Measurements from ENCODE around the gene XRCC4.
"Not testable (repeated sequence)": the region's sequence is repeated elsewhere in the genome, so short reads cannot be mapped to it uniquely, and the experiment has no call there.

Gene XRCC4

DNA sequence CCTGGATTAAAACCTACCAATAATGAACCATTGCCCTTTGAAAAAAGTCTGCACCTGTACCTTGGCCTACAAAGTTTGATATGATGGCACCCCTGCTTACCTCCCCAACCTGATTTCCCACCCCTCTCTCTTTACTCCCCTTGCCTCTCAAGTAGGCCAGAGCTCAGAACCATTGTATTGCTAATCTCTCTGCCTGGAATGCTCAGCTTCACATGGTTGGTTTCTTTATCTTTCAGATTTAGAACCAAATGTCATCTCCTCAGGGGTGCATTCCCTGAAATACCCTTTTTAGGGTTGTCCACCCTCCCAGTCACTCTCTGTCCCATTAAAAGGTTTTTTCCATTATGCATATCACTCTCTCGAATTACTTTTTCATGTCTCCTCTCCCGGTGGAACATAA is 277.6 kb downstream of the XRCC4 start:
- no peak for DNase-seq

DNA sequence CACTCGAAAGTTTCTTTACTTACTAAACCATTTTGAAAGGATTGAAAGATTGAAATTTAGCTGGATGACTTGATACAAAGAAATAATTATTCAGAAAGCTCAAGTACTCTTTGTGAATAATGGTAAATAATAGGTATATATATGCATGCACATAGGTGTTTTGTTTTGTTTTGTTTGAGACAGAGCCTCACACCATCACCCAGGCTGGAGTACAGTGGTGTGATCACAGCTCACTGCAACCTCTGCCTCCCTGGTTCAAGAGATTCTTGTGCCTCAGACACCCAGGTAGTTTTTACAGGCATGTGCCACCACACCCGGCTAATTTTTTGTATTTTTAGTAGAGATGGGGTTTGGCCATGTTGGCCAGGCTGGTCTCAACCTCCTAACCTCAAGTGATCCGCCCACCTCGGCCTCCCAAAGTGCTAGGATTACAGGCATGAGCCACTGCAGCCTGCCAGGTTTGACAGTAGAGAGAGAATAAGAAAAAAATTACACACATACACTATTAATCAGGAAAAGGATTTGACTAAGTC is 278.2 kb downstream of the XRCC4 start:
- not testable (repeated sequence) for DNase-seq

DNA sequence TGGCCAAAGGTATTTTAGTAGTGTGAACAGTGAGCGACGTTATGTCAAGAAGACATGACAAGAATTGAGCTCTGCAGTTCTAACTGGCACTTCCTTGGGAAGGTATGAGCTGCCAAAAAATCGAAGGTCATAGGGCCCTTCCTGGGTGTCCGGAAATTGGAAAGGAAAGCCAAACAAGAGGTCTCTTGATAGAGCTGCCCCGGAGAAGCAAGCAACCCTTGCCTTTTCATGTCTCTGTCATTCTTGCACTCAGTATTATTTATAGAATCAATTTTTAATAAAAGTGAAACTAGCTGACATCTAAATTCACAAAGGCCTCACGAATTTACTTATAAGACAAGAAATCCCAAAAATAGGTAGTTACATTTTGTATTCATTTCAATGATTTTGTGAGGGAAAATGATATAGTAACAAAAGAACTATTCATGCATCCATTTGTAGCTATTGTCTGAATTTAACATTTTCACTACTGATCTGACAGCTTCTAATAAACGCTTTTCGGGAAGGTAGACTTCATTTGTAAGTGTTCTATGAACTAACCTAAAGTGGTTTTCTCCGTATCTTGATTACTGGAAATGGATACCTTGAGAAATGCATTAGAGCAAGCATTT is 280.4 kb downstream of the XRCC4 start:
- no peak for DNase-seq

DNA sequence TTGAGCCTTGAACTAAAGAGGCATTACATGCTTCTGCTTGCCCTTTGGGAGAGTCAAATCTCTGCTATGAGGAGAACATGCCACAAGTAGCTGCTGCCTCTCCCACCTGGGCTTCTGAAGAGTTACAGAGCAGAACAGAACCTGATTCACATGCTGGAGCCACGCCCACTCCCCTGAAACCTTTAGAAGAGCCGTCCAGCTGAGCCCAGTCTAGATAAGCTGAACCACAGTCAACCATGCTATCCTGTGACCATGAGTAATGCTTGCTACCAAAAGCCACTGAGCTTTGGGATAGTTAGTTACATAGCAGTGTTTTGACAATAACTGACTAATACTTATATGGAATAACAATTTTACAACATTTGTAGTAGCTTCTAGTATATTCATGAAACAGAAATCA is 283.2 kb downstream of the XRCC4 start:
- DNase-seq: no peak

DNA sequence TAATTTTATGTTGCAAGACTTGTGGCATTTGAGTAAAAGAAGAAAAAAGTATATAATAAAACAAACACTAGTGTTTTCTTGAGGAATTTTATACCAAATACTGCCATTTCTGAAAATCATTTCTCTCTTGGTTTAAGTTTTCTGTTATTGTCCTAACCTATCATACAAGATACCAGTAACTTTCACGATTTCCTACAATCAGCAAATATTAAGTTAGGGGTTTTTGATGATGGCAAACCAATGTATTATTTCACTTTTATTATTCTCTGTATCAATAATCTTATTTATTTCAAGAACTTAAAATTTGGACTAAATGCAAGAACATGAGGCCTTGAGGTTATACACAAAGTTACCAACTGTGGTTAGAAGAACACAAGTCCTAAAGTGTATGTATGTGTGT is 285.2 kb downstream of the XRCC4 start:
- DNase-seq: no peak

DNA sequence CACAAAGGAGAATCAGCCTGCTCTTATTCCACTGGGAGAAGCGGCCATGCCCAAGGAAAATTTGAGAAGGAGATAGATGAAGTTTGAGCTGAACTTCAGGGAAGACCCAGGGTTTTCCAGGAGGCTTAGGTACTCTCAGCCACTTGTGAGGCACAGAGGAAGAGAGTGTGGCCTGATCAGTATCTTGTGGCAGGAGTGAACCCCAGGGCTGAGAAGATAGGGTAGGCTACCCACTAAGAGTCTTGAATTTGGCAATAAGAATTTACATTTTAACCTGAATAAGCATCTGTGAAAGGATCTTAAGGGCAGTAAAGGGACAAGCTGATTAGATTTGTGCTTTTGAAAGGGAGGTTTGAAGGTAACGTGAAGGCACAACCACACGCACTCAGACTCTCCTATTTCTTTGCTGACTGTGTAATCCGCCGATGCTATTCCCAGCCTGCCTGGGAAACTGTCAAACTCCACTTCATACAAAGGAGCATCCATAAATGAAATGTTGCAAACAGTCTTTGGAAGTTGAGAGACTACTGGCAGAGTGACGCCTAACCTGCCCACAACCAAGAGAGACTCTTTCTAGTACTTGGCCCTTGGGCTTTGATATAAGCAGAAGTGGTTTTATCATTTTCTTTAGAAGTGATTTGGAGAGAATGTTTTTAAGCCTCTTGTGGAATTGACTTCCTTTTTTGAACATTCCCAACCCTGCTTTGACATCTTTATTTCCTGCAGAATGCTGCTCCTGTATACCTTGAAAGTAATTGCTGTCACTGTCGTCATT is 286.0 kb downstream of the XRCC4 start:
- DNase-seq: no peak

DNA sequence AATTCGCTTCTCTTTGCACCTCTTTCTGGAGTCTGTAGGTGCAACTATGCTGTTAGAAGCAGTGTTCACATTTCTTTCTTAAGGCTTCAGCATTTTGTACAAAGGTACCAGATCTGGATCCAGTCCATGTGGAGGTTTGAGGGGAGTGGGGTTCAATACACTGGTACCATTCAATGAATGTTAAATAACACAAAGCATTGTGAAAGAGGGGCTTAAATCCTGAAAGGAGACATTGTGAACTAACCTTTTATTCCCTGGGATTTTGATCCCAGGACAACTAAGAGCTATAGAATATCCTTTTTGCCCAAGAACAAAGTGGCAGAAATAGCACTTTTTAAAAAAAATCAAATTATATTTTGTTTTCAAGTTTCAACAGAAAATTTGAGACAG is 286.5 kb downstream of the XRCC4 start:
- no peak for DNase-seq

DNA sequence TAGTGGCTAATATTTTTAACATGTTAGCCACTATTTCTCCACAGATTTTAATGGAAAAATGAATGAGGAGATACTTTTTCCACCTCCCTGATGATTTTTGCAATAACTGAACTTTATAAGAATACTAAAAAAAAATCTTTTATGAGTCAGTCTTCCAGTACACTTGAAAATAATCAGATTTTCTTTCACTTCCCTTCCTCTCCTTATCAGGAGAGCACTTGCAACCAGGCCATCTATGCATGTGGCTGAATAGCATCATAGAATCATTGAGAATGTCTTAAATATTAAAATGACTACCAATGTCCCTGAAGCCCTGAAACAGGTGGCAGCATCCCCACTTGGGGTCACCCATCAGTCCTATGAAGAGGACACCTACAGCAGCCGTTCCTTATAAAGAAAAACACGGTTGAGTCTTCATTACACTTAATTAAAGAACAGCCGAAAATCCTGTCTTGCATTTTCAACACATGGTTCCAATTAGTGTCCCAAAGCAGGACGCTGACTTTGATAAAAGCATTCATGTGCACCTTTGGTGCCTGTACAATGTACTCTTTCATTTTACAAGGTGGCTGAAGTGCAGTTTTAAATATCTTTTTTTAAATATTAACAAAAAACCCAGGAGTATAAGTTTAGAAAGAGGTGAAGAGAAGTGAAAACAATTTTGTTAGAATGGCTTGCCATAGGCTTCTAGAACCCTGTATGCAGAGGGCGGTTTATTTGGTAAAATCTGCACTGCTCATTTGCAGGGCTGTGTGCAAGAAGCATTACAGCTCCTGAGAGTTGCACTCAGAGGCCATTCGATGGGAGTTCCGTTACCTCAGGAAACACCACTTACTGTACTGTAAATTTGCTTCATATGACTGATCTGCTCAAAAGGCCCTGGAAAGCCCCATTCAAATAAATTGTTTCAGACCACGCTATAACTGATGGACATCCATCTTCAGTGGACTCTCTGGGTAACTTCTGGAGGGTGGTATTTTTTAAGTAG is 287.3 kb downstream of the XRCC4 start:
- no peak for DNase-seq

DNA sequence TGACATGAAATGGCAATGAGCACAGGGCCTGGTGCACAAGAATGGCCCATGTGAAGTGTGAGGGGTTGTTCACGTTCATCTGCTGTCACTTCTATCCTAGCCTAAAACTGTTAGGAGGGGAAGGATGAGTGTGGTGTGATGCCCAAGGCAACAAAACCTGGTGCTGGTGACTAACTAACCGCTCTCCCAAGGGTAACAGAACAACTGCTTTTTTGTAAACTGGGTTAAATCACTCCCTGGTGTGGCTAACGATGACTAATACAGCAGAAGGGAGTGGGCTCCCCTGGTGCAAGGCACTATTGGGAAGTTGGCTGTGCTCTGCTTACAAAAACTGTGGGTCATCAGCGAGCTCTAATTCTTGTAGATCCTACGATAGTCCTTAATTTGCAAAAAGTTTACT is 291.0 kb downstream of the XRCC4 start:
- no peak for DNase-seq

DNA sequence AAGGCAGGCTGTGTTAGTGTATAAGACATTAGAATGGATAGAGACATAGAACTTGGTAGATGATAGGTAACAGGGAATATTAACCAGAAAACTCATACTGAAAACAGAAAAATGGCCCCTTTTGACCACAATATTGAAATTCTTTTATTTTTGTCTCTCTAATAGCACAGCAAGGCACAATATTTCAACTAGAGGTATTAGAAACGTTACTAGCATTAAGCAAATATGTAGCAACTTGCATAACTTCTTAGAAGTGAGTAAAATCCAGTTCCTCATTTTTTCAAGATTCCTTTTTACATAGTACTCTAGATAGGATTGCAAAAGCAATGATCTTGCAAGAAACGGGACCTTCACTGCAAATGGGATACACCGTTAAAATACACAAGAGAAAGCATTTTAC is 291.5 kb downstream of the XRCC4 start:
- DNase-seq: no peak

DNA sequence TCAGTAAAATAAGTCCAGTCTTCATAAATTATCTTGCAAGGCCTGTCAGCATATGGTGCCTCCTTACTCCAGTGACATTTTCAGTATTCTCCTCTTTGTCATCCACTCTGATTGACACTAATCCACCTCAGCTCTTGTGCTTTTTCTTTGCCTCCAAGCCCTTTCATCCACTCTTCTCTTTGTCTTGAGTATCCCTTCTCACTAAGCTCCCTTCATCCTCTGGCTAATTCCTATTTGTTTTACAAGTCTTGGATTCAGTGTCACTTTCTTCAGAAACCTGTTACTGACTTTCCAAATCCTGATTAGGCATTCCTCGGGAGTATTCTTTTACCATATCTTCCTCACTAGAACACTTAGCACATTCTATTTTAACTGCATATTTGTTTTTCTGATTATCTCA is 293.6 kb downstream of the XRCC4 start:
- no peak for DNase-seq

DNA sequence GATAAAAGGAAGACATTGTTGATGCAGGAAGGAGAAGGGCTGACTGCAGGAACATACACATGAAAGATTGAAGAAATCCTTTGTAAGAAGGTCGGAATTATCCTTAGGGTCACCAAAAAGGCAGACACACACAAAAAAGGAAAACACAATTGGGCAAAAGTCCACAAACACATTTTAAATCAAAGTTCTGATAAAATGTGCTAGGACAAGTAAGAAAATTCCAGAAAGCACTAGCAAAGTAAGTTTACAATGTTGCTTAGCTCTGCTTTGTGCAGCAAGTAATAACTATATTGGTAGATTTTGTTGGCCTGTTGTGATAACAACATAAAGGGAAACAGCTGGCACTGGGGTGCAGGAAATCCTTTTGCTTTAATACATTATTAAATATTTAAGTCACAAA is 294.4 kb downstream of the XRCC4 start:
- no peak for DNase-seq

DNA sequence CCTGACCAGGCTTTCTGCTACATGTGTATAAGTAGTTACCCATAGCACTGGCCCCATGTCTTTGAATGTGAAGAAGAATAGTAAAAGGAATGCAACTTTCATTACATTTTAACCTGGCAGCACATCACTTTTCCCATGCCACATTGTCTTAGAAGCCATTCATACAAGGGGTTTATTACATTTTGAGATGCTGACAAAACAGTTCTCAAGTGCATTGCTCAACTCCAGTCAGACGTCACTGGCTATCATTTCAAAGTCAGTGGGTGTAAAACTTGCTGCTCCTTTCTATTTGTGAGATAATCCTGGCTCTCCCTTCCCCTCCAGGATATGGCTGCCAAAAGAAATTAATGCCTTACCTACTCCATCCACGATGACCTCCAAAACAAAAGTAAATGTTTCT is 297.2 kb downstream of the XRCC4 start:
- DNase-seq: no peak

DNA sequence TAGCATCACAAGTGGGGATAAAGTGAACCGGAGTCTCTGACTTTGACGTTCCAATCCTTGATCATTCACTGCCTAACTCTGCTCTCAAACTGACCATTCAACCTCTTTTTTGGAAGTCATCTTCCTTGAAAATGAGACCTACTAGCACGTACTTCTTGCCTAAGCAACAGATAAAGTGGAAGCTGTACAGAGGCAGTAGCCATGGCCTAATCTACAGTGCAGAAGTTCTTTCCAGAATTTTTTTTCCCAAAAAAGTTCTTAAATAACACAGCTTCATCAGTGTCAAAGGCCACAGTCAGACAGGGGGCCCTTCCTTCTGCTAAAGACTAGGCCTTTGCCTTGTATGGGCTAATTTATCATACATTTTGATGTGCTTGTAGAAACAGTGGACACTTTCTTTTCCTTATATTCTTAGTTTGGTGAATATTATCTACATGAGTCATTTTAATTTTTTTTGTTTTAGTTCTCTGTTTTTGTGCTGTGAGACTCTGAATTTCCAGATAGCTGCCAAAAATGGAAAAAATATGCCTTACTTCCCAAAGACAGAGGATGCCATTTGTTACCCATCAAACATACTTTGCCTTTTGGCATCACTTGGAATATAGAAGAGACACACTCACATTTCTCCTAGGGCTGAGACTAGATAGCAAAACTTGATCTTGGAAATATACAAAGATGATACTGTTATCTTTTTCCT is 297.9 kb downstream of the XRCC4 start:
- no peak for DNase-seq

DNA sequence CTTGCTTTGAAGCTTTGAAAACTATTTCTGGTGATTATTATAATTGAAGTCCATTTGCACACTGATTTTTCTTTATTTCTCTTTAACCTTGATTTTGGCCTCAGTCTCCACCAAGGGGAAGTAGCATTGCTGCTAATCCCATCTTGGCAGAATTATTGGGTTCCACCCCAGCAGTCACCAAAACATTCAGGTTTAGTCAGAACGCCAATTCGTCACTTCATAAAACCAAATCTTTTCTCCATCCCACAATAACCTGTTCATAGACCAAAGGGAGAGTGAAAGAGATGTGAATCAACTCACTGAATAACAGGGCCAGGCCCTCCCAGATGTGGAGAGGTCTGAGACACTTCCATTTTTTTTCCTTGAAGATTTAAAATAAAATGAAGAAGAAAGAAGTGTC is 299.1 kb downstream of the XRCC4 start:
- no peak for DNase-seq

DNA sequence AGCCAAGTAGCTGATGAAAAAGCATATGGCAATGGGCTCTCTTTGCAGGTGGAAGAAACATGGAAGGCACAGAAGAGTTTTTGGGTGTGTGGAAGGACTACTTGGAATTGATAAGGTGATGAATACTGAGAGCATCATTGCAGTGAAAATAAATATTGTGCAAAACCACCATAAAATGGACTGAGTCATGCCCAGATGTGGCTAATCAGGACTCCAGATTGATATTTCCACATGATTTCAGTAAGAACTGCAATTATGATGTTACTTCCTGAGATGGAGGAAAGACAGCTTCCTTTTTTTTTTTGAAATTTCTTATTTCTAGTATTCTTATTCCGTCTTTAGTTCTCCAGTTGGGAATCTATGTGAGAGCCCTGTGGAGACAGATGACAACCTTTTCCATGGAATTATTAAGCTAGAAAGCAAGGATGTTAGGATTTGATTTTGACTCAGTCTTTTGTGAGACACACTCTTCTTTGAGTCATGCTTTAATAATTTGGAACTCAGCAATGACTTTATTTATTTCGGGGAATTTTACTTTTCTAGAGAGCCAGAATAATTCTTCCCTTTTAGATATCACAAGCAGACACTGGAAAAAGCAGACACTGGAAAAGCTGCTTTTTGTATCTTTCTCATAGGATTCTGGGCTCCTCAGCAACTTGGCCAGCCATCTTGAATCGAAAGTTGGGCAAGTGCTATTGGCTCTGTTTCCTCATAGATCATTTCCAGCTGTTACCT is 300.0 kb downstream of the XRCC4 start:
- DNase-seq: no peak

DNA sequence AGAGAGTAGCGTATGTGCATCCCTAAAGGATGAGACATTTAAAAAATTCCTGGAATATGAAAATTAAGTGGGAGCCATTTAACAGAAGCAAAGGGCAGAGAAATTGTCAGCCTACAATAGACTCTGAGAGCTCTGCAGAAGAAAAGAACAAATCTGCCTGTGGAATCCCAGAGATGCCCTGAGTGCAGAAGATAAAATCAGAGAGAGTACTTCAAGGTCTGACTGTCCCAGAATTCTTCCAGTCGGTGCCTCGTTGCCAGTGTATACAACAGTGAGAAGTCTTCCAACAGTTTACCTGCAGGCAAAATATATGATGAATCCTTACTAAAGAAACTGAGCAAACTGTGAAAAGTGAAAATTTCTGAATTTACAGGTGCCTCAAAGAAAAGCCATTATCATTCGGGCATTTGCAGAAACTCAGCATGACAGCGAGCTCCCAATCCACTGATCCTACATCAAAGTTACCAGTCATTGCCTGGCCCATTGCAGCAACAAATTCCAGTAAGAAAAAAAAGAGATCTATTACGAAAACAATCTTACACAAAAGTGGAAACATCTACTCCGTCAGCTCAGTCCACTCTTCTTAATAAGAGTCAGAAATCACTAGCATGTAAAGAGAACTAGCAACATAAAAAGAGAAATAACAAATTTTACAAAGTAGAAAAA is 301.4 kb downstream of the XRCC4 start:
- no peak for DNase-seq

DNA sequence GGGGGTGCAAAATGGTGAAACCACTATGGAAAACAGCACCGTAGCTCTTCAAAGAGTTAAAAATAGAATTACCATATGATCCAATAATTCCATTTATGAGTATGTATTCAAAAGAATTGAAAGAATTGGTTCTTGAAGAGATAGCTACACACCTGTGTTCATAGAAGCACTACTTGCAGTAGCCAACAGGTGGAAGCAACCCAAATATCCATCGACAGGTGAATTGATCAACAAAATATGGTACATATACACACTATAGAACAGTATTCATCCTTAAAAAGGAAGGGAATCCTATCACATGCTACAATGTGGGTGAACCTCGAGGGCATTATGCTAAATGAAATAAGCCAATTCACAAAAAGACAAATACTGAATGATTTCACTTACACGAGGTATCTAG is 308.5 kb downstream of the XRCC4 start:
- no peak for DNase-seq

DNA sequence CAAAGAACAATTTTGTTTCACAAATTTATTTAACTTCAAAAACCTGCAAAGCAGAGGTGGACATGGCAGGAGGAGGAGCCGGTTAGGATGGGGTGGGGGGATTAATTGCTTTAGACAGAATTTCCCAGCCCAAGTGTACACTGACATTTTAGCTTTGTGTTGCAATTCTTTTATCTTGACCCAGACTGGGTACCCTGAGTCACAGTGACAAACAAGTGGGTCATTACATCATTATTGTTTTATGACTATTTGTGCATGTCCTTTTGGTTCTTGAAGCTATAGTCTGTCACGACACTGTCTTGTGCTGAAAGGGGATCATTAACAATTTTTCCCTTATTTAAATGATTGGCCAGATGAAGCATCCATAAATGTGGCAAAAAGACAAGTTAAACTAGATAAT is 309.7 kb downstream of the XRCC4 start:
- DNase-seq: no peak

DNA sequence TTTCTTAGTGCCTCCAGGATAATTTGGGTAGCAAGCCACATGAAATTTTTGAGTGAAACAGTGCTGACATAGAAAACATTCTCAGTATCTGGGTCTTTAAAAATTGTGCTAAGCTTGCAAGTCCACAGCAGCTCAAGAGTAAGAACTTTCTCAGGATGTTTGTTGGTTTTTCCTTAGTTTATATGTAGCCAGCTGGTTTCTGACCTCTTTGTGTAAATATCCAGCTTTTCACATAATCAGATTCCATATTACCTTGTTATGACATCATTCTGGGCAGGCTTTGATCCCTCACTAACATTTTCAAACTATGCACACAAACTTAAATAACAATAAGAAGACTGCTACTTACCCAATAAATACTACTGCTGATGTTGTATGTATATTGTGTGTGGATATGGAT is 311.3 kb downstream of the XRCC4 start:
- DNase-seq: no peak

DNA sequence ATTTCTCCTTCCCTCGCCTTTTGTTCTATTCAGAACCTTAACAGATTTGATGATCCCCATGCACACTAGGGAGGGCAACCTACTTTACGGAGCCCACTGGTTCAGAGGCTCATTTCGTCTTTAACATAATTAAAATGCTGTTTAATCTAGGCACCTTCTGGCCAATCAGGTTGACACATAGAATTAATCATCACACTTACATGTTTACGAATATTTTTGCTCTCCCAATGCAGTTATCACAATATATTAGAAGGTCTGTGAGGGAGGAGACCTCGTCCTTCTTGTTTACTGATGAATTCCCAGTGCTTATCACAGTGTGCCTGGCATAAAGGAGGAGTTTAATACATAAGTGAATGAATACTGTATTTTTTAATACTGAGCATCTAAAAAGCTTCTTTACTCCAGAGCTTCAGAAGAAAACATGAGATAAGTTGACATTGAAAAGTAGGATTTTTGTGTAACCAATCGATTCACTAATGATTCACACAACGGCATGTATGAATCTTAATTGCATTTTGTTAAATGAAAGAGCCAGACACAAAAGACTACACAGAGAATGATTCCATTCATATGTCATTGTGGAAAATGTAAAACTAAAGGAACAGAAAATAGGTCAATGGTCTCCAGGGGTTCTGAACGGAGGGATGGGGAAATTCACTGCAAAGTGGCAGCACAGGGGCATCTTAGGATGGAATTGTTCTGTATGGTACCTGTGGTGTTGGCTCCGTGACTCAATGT is 315.6 kb downstream of the XRCC4 start:
- no peak for DNase-seq

All from NCI-H1417 (cell line).